GM06990 (cell line): ENCODE results near the gene RRAGC.

Experiments used
- DNase-seq: peaks from one replicate; pipeline ENCODE4 v3.0.0-alpha.2; 2011; ENCODE audit not compliant: insufficient read length; ENCODE audit errors: extremely low read depth
- H3K27me3 ChIP-seq: replicated peaks from 2 replicates; pipeline ENCODE4 v1.6.0; 2011; ENCODE audit warnings: low read length; ENCODE audit not compliant: control insufficient read depth, insufficient read depth
- H3K36me3 ChIP-seq: 2 replicates; pipeline ENCODE4 v1.5.1; 2011; ENCODE audit warnings: low read length; ENCODE audit not compliant: control insufficient read depth, insufficient read depth
- H3K4me3 ChIP-seq: replicated peaks from 2 replicates; pipeline ENCODE4 v1.5.1; 2011; ENCODE audit warnings: low read depth, mild to moderate bottlenecking, control low read depth, low read length
- CTCF ChIP-seq: IDR thresholded peaks from 2 replicates; pipeline ENCODE4 v1.5.1; 2011; ENCODE audit warnings: low read length, control low read depth, mild to moderate bottlenecking, inconsistent platforms; ENCODE audit not compliant: insufficient read depth, poor library complexity, severe bottlenecking

The RRAGC gene

GRCh38 chr1:38829368-38829767 lies 30.2 kb downstream of the RRAGC start:
- Histone ChIP-seq H3K36me3 (no peaks in the 10 kb centered on the region), H3K27me3 (no peaks in the 10 kb centered on the region; the same call in 1 of the 2 replicates), H3K4me3 (no peak overlapping the region)
- no peak for TF ChIP-seq CTCF
- no peak for DNase-seq

GRCh38 chr1:38827318-38827717 lies 32.3 kb downstream of the RRAGC start:
- no peak for DNase-seq
- TF ChIP-seq CTCF, result no peak
- Histone ChIP-seq H3K36me3 (no peaks in the 10 kb centered on the region), H3K4me3 (no peak overlapping the region), H3K27me3 (no peaks in the 10 kb centered on the region; the same call in 1 of the 2 replicates)

- DNase-seq, result no peak
- H3K4me3 ChIP-seq, result no peak overlapping the region
- no peaks in the 10 kb centered on the region for H3K36me3 ChIP-seq
- H3K27me3 ChIP-seq, result no peaks in the 10 kb centered on the region; the same call in 1 of the 2 replicates
- TF ChIP-seq CTCF, result no peak
These were observed 32.7 kb downstream of the RRAGC start for GRCh38 chr1:38826886-38827285.

GRCh38 chr1:38826262-38826661 lies 33.3 kb downstream of the RRAGC start:
- no peak for TF ChIP-seq CTCF
- no peak overlapping the region for H3K4me3 ChIP-seq
- H3K36me3 ChIP-seq, result no peaks in the 10 kb centered on the region
- DNase-seq, result no peak
- no peaks in the 10 kb centered on the region; the same call in 1 of the 2 replicates for H3K27me3 ChIP-seq

GRCh38 chr1:38820860-38821259 lies 38.7 kb downstream of the RRAGC start:
- TF ChIP-seq CTCF, result no peak
- no peaks in the 10 kb centered on the region; the same call in 1 of the 2 replicates for H3K27me3 ChIP-seq
- DNase-seq, result no peak

GRCh38 chr1:38819516-38819915 lies 40.1 kb downstream of the RRAGC start:
- DNase-seq, result no peak
- Histone ChIP-seq H3K36me3 (no peaks in the 10 kb centered on the region), H3K4me3 (no peak overlapping the region), H3K27me3 (no peaks in the 10 kb centered on the region)
- TF ChIP-seq CTCF, result no peak

More at GRCh38 chr1:38820860-38821259, 38.7 kb downstream of the RRAGC start:
- Histone ChIP-seq H3K4me3 (no peak overlapping the region), H3K36me3 (no peaks in the 10 kb centered on the region)
